Fibroblast of skin of right quadriceps (primary cell): ENCODE data around the gene DCUN1D1.
A peak's percentile ranks its signal among the peaks of the same experiment; 100 is the strongest.
"Not testable (repeated sequence)": the region's sequence is repeated elsewhere in the genome, so short reads cannot be mapped to it uniquely, and the experiment has no call there.

Source experiments
- DNase-seq: peaks from one replicate; pipeline ENCODE4 v3.0.0-alpha.2; 2013

Gene DCUN1D1

DNA sequence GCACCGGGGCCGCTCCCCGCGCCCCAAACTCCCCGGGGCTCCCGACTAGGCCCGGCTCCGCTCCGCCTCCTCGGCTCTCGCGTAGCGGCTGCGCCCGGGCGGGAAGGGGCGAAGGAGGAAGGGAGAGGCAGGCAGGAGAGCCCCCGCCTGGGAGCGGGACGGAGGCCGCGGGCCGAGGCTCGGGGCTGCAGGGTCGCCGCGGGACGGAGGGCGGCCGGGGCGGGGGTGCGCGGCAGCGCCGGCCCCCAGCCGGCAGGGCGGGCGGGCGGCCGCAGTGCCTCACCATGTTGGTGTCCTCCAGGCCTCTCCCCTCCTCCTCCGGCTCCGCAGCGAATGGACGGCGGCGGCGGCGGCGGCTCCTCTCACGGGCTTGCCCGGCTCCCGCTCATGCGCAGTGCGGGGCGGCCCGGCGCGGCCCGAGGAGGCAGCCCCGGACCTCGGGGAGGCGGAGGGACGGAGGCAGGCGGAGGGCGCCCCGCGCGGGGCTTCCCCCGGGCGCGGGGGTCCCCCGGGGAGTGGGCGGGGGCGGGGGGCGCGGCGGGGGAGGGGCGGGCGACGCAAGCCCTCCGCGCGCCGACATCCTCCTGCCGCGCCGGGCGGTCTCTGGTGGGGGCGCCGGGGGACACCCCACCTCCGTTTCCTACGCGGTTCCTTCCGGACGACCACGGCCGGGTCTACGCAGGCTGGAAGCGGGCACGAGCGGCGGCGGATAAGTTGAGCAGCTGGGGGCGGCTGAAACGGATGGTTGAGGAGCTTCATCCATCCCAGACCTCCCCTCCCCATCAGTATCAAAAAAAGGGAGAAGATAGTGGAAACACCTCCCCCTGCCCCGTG, at the start of gene DCUN1D1:
Gene DCUN1D1 (minus strand): TSS at position 335 of the 834 bp plus-strand sequence. CDS start 49 bp downstream, at position 286.
- peak; percentile 86 for DNase-seq

DNA sequence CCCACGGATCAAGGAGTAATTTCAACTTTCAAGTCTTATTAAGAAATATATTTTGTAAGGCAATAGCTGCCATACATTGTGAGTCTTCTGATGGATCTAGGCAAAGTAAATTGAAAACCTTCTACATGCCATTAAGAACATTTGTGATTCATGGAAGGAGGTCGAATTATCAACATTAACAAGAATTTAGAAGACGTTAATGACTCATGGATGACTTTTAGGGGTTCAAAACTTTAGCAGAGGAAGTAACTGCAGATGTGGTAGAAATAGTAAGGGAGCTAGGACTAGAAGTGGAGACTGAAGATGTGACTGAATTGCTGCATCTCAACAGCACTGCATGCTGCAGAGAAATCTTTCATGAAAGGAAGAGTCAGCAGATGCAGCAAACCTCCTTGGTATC, 48.1 kb upstream of the DCUN1D1 start:
- DNase-seq: no peak

DNA sequence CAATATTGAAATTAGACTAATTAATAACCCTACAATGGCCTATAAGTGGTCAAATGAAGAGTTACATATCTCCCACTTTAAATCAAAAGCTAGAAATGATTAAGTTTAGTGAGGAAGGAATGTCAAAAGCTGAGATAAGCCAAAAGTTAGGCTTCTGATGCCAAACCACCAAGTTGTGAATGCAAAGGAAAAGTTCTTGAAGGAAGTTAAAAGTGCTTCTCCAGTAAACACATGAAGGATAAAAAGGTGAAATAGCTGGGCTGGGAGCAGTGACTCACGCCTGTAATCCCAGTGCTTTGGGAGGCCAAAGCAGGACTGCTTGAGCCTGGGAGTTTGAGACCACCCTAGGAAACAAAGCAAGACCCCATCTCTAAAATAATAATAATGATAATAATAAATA, 46.9 kb upstream of the DCUN1D1 start:
- DNase-seq: no peak

DNA sequence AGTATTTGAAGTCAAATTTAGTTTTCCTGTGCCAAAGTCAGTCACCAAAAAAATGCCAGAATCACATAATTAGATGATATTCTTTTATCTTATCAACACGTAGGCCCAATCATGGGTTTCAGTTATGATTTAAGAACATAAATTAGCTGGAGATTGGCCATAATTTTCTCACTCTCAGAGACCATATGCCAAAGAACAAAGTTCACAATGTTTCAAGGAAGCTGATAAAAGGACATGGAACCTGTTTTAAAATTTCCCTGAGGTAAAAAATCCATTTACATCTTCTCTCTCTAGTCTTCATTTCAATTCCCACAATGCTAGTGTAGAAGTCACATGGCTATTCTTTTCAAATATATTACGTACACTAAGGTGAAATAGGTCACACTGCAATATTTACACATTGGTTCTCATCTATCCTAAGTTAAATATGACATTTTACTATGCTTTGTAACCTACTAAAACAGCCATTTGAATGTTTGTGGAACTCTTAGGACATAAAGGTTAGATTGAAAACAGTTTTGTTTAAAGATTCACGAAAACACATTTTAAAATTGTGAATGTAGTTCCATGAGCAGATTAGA, 42.7 kb upstream of the DCUN1D1 start:
- DNase-seq: no peak

DNA sequence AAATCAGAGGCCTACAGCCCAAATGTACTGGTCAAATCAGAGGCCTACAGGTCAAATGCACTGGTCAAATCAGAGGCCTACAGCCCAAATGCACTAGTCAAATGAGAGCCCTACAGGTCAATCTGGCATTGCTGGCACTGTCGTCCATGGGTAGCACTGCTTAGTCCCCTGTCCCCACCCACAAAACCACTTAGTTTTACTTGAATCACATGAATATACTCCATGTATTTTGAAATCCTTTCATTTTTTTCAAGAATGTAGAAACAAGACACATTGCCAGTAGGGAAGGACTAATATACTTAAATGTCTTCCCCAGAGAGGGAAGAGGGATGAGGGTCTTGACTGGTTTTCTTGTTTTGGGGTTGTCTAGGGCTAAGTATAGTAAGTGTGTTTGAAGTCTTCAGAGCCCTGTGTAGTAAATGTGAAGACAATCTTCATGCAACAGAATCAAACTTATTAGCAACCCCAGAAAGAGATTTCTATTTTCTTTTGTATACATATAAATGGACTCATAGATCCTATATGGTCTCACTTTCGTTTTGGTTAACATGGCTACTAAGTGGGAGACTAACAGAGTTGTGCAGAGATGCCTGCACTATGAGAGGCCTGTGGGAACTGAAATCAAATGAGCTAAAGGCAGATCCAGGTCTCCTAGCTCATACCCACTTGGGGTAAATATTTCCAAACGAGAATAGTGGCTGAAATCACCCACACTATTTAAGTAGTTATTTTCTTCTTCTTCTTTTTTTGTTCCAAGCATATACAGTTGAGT, 38.3 kb upstream of the DCUN1D1 start:
- DNase-seq: no peak

DNA sequence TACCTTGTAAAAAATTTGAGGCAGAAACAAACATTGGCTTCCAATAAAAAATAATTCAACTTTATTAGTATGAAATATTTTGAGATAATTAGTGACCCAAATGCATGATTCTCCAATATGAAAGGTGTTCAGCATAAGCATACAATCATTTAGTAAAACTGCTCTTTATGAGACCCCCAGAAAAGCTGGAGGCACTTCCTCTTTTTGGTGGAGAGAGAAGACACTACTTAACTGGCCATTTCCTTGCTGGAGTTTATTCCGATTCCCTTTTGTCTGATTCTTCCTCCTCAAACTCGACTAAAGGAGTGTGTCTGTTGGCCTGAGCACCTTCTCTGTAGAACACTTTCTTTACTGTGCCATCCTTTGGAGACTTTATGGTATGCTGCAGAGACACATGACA, 34.8 kb upstream of the DCUN1D1 start:
- DNase-seq: no peak

DNA sequence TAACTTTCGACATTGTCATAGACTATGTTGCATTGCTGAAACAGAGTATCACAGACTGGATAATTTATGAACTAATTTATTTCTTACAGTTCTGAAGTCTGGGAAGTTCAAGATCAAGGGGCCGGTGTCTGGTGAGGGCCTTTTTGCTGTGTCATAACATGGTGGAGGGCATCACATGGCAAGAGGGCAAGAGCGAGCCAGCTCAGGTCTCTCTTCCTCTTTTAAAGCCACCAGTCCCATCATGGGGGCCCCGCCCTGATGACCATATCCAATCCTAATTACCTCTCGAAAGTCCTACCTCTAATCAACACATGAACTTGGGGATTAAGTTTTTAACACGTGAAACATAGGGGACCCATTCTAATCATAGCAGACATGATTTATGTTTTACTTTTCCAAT, 33.5 kb upstream of the DCUN1D1 start:
- DNase-seq: no peak

DNA sequence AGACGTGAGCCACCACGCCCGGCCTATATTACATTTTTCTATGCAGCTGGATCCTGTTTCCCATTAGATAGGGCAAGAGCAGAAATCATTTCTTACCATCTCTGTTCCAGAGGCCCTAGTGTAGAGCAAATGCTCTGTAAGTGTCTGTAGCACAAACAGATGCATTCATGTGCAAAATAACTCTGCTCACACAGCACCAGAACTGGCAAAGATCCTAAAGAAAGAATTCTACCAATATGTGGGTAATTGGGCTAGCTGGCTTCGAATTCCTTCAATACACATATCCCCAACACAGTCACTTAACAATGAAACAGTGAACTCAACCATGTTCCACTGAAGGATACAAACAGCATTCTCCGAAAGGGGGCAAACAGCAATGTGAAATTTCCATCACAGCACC, 32.7 kb upstream of the DCUN1D1 start:
- DNase-seq: no peak

DNA sequence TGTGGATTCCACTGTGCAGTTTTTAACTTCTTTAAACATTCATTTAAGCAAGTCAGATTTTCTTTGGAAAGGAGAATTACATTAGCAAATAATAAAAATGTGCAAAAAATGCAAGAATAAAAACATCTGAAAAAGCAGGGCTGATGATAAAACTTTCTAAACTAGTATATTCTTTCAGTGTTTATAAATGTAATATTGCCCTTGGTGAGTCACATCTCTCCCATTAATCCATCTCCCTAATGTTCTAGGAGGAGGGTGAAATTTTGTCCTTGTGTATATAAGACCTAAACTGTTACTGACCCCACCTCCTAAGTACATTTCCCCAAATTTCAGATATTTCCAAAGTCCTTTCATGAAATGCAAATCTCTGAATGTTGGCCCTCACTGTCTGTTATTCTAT, 28.5 kb upstream of the DCUN1D1 start:
- no peak for DNase-seq

DNA sequence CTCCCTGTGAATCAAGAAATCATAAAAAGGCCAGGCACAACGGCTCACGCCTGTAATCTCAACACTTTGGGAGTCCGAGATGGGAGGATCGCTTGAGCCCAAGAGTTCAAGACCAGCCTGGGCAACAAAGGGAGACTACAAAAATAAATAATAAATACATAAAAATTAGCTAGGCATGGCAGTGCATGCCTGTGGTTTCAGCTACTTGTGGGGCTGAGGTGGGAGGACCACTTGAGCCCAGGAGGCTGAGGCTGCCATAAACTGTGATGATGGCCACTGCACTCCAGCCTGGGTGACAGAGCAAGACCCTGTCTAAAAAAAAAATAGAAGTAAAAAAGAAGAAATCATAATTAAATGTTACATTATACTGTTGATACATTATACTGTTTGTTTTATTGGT, 28.0 kb upstream of the DCUN1D1 start:
- DNase-seq: no peak

DNA sequence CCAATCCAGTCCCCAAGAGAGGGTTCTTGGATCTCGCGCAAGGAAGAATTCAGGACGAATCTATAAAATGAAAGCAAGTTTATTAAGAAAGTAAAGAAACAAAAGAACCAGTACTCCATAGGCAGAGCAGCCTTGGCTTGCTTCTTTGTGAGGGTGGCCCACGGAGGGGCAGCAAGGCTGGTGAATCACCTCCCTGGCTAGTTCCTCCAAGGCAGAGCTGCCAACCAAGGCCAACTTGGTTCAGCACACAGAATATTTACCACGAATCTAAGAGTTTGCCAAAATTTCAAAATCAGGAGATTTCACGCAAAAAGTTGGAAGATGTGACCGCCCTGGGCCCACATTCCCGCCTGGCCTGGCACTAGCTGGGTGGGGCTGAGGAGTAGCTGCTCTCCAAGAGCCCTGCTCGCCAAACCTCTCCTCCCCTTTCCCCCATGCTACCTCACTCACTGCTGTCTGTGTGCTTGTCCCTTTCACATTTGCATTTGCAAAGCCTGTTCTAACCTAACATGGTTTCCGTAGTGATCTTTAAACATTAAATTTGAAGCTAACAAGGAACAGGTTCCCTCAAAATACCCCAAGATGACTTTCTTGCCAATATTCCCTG, 26.2 kb upstream of the DCUN1D1 start:
- DNase-seq: no peak

DNA sequence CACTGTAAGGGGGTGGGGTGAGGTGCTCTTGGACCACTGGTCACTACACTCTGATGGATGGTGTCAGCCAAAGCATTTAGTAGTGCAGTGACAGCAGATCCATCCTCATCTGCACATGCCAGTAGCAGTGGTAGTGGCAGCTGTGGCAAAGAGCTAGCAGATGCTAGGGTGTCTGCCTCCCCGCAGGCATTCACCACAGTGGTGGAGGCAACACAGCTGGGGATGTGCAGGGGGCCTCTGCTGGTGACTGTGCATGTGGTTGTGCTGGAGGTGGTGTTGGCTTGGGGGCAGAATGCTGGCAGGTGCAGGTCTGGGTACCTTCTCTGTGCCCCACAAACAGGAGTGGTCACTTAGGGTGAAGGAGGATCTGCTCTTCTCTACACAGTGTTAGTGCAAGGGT, 19.4 kb upstream of the DCUN1D1 start:
- no peak for DNase-seq

DNA sequence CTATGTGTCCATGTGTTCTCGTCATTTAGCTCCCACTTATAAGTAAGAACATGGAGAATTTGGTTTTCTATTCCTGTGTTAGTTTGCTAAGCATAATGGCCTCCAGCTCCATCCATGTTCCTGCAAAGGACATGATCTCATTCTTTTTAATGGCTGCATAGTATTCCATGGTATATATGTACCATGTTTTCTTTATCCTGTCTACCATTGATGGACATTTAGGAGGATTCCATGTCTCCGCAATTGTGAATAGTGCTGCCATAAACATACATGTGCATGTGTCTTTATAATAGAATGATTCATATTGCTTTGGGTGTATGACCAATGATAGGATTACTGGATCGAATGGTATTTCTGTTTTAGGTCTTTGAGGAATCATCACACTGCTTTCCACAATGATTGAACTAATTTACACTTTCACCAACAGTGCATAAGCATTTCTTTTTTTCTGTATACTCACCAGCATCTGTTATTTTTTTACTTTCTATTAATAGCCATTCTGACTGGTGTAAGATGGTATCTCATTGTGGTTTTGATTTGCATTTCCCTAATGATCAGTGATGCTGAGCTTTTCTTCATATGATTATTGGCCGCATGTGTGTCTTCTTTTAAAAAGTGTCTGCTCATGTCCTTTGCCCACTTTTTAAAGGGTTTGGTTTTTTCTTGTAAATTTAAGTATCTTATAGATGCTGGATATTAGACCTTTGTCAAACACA, 13.3 kb upstream of the DCUN1D1 start:
- not testable (repeated sequence) for DNase-seq

DNA sequence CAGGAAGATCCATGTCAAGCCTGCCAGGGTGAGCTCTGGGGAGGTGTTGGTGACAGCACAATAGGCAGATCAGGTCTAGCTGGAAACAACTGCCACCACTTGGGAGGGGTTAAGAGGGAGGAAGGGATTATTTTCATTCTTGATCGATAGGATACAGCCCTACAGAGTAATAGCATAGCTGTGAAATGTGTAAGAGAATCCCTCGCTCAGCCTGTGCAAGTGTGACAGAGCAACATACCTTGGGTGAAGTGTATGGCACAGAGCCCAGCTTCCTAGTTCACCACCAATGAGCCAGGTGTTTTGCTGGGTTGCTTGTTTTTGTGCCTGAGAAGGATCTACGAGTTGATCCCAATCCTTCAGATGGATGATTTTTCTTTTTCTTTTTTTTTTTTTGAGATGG, 9.2 kb upstream of the DCUN1D1 start:
- DNase-seq: no peak

DNA sequence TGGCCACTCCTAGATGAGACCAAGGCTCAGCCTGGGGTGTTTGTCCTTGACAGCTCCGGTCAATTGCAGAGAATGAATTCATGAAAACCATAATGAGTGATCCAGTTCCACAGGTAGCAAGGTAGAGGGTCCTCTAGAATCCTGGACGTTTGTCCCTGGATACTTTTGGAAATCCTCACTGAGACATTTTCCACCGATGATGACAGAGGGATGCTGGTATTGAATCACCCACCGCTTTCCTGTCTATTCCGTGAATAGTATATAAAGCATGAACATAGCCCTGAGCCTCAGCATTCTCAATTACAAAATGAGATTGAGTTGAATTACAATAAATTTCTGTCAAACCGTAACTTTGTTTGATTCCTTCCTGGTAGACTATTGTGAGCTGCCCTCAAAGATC, 5.7 kb upstream of the DCUN1D1 start:
- DNase-seq: no peak

DNA sequence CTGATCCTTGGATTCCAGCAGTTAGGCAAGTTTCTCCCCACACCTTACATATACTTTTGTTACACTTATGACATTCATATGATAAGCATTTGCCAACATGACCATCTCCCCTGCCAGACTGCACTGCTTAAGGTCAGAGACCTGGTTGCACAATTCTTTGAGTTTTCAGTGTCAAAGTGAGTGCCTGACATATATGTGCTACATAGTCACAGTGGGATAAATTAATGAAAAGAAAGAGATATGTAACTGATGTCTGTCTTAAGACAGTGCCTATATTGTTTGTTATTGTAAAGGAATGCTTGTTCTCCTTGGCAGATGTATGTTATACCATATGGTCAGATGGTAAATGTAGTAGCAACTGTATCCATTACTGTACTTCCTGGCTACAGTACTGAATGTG, 3.5 kb upstream of the DCUN1D1 start:
- DNase-seq: no peak

DNA sequence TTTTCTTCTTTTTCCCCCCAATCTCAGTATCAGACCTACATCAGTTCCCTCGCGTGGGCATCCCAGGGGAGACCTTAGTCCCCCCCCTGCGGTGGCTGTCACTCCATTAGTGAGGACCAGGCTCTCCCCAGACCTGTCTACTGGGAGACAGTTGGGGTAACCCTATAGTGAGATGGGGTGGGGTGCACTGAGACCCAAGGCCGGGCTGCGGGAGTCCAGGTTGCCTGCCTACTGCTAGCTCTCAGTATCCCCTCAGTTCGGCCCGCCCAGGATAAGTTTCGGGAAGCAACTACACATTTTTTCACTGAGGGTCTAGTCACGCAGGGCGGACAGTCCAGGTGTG, 671 bp upstream of the DCUN1D1 start:
- no peak for DNase-seq

DNA sequence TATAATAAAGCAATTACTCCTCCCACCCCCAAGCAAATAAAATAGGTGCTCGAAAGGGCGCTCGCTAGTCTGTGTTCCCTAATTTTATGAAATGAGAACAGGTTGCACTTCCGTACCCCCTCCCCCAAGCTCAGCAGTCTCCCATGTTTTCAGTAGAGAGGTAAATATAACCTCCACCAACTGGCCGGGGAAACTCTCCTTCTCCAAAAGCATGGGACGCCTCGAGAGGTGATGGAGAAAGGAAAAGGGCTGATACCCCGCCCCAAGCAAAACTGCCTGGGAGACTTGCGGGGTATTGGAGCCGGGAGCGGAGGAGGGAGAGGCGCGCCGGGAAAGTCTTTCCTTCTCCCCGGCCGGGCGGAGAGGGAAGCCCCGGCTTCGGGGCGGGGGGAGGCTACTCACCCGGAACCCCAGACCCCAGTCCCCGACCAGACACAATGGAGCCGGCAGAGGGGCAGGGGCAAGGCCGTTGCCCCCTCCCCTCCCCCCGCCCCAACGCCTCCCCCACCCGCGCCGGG, 605 bp downstream of the DCUN1D1 start:
- peak; percentile 9 for DNase-seq

DNA sequence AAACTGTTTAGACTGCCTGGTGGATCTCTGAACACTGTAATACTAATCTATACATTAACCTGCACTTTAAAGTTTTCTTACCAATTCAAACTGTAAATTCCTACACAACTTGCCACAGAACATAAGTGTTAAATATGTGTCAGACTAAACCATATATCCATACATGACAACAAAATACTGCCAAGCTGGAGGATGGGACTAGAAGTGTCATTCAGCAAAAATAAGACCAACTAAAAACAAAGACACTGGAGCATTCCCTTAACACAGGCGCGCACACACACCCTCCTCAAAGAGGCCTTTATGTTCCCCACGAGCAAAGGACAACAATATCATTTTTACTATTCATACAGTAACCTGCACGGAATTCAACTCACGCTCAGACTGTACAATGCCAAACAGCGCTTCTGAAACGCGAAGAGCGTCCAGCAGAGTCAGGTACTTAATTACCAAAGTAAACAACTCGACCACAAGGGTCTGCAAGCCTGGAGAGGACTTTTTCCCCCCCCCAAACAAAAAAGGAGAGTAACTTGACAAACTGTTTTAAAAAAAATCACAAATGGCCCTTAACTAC, 1.1 kb downstream of the DCUN1D1 start:
- no peak for DNase-seq

DNA sequence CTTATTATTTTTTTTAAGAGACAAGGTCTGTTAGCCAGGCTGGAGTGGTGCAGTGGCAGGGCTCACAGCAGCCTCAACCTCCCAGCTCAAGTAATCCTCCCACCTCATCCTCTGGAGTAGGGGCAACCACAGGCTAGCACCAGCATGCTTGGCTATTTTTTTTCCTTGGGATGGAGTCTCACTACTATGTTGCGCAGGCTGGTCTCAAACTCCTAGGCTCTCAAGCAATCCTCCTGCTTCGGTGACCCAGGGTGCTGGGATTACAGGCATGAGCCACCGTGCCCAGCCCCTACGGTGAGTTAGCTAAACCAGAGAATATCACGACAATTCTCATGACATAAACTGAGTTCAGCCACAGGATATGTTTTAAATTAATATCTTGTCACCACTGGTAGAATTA, 2.0 kb downstream of the DCUN1D1 start:
- no peak for DNase-seq

DNA sequence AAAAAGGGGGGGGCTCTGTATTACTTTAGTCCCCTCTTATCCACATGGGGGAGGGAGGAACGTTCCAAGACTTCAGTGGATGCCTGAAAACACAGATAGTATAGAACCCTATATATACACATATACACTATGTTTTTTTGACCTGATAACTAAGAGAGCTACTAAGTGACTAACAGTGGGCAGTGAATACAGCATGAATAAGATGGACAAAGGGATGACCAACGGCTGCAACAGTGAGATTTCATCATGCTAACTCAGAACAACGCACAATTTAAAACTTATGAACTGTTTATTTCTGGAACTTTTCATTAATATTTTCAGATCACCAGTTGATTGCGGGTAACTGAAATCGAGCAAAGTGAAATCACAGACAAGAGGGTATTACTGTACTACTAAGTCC, 7.3 kb downstream of the DCUN1D1 start:
- DNase-seq: no peak

DNA sequence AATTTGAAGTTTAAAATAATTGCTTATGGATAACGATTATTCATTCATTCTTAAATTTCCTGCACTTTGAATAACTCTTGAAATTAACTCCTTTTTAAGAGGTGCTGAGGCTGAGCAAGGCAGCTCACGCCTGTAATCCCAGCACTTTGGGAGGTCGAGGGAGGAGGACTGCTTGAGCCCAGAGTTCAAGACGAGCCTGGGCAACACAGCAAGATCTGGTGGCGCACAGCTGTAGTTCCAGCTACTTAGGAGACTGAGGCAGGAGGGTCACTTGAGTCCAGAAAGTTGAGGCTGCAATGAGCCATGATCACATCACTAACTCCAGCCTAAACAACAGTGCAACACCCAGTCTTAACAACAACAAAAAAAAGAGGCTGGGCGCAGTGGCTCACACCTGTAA, 8.0 kb downstream of the DCUN1D1 start:
- DNase-seq: no peak
